ENCODE measurements around the gene MRPL40. TPM values are rescaled to one million over a fixed set of nuclear protein-coding genes. Genes with fewer than 3 reads are reported as not detected.
A peak's percentile ranks its signal among the peaks of the same experiment; 100 is the strongest.

The MRPL40 gene
- total RNA-seq: 10 to 100 TPM; 21.2 to 31.2 (median 27.7) TPM

GRCh38 chr22:19432133-19432851 lies at the start of gene MRPL40:
TSS of gene MRPL40 (plus strand) at chr22:19432545. CDS start at chr22:19432555, 10 bp downstream.
- DNase-seq (ENCODE audit: extremely low spot score): peak; percentile 96
- intact Hi-C loops (cut with DNase I): loop anchor here (5.0 kb wide), 2 partner anchors 40 to 255 kb away; partner anchors contain the start of gene SLC25A1
- peak within 1 kb of the TSS; percentile 92 to 99 (median 98) for H3K27ac ChIP-seq (replicated peaks in 1 of 4)
- H3K4me3 ChIP-seq: peak within 1 kb of the TSS; percentile 82 to 98 (median 92)
- TF ChIP-seq CTCF (IDR thresholded peaks at IDR 0.05) (peak in 2 of 3 experiments; percentile 8 to 33), POLR2AphosphoS5 (IDR thresholded peaks at IDR 0.05) (peak; percentile 93 to 97), POLR2A (IDR thresholded peaks at IDR 0.05; ENCODE audit: low read depth) (peak; percentile 60), EP300 (IDR thresholded peaks at IDR 0.05) (no peak)
- WGBS: under 1% methylated on average over 32 of the region's 74 CpGs
- peaks cover 30 to 45% (median 38%) of the 10 kb centered on the region in 4 donors for H3K4me1 ChIP-seq
- peaks cover 10 to 32% (median 26%) of the 10 kb centered on the region in 4 donors for H3K36me3 ChIP-seq
- no peaks in the 10 kb centered on the region for H3K27me3 ChIP-seq
- H3K9me3 ChIP-seq: no peaks in the 10 kb centered on the region

DNA sequence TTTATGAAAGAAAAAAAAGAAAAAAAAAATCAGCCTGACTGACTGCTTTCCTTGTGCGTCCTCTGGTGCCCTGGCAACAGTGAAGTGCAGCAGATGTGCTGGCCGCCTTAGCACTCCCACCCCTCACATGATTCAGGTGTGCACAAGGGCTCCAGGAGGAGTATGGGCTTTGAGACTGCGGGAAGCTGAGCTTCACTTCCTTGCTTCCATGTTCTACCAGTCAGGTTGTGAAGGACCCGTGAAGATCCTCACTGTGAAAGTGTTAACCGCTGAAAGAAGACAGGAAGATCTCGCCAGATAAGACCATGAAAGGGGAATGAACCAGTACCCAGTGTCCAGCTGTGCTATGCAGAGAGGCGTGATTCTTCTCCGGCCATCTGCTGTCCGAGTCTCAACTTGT lies 49.1 kb upstream of the MRPL40 start:
- Histone ChIP-seq H3K27ac (replicated peaks in 1 of 4) (no peak overlapping the region), H3K4me1 (no peaks in the 10 kb centered on the region), H3K9me3 (no peaks in the 10 kb centered on the region), H3K27me3 (no peaks in the 10 kb centered on the region), H3K36me3 (peaks cover 57 to 94% (median 83%) of the 10 kb centered on the region in 4 donors), H3K4me3 (no peak overlapping the region)
- intact Hi-C loops (cut with DNase I): no loop called here
- DNase-seq (ENCODE audit: extremely low spot score): no peak
- 81% methylated on average over 9 of the region's 9 CpGs for WGBS
- no peak for TF ChIP-seq EP300 (IDR thresholded peaks at IDR 0.05)

- Histone ChIP-seq H3K36me3 (peaks cover 61 to 100% (median 92%) of the 10 kb centered on the region in 4 donors), H3K27me3 (no peaks in the 10 kb centered on the region), H3K9me3 (no peaks in the 10 kb centered on the region), H3K4me1 (no peaks in the 10 kb centered on the region), H3K27ac (replicated peaks in 1 of 4) (no peak overlapping the region), H3K4me3 (no peak overlapping the region)
- WGBS: 92% methylated on average over 14 of the region's 14 CpGs
- no peak for TF ChIP-seq POLR2AphosphoS5 (IDR thresholded peaks at IDR 0.05)
- TF ChIP-seq POLR2A (IDR thresholded peaks at IDR 0.05; ENCODE audit: low read depth): no peak
- no peak for TF ChIP-seq CTCF (IDR thresholded peaks at IDR 0.05)
- no peak for TF ChIP-seq EP300 (IDR thresholded peaks at IDR 0.05)
- intact Hi-C loops (cut with DNase I): no loop called here
- DNase-seq (ENCODE audit: extremely low spot score): no peak
Measured at GRCh38 chr22:19385221-19385906, 47.0 kb upstream of the MRPL40 start.

- H3K36me3 ChIP-seq: peaks cover 61 to 98% (median 93%) of the 10 kb centered on the region in 4 donors
- no peaks in the 10 kb centered on the region for H3K4me1 ChIP-seq
- 86% methylated on average over 2 of the region's 2 CpGs for WGBS
- intact Hi-C loops (cut with DNase I): no loop called here
- no peaks in the 10 kb centered on the region for H3K9me3 ChIP-seq
- no peaks in the 10 kb centered on the region for H3K27me3 ChIP-seq
- no peak overlapping the region for H3K4me3 ChIP-seq
- H3K27ac ChIP-seq (replicated peaks in 1 of 4): no peak overlapping the region
- TF ChIP-seq EP300 (IDR thresholded peaks at IDR 0.05) (no peak), CTCF (IDR thresholded peaks at IDR 0.05) (no peak), POLR2AphosphoS5 (IDR thresholded peaks at IDR 0.05) (no peak), POLR2A (IDR thresholded peaks at IDR 0.05; ENCODE audit: low read depth) (no peak)
- DNase-seq (ENCODE audit: extremely low spot score): no peak
Measured at GRCh38 chr22:19386248-19386647, 46.1 kb upstream of the MRPL40 start.

- Histone ChIP-seq H3K9me3 (no peaks in the 10 kb centered on the region), H3K4me1 (no peaks in the 10 kb centered on the region), H3K4me3 (no peak overlapping the region), H3K27ac (replicated peaks in 1 of 4) (no peak overlapping the region), H3K36me3 (peaks cover 62 to 100% (median 93%) of the 10 kb centered on the region in 4 donors), H3K27me3 (no peaks in the 10 kb centered on the region)
- DNase-seq (ENCODE audit: extremely low spot score): no peak
- 67% methylated on average over 2 of the region's 2 CpGs for WGBS
- intact Hi-C loops (cut with DNase I): no loop called here
- no peak for TF ChIP-seq POLR2A (IDR thresholded peaks at IDR 0.05; ENCODE audit: low read depth)
- TF ChIP-seq POLR2AphosphoS5 (IDR thresholded peaks at IDR 0.05): no peak
- no peak for TF ChIP-seq CTCF (IDR thresholded peaks at IDR 0.05)
- TF ChIP-seq EP300 (IDR thresholded peaks at IDR 0.05): no peak
Measured at GRCh38 chr22:19387038-19387437, 45.3 kb upstream of the MRPL40 start.
